ENCODE results near the gene GP1BB. TPM values are rescaled to one million over a fixed set of nuclear protein-coding genes. Genes with fewer than 3 reads are reported as not detected.

GP1BB gene
- total and polyA plus RNA-seq, 11 donors = 1.4 to 52.2 (median 10.7) TPM; not detected in 3

DNA sequence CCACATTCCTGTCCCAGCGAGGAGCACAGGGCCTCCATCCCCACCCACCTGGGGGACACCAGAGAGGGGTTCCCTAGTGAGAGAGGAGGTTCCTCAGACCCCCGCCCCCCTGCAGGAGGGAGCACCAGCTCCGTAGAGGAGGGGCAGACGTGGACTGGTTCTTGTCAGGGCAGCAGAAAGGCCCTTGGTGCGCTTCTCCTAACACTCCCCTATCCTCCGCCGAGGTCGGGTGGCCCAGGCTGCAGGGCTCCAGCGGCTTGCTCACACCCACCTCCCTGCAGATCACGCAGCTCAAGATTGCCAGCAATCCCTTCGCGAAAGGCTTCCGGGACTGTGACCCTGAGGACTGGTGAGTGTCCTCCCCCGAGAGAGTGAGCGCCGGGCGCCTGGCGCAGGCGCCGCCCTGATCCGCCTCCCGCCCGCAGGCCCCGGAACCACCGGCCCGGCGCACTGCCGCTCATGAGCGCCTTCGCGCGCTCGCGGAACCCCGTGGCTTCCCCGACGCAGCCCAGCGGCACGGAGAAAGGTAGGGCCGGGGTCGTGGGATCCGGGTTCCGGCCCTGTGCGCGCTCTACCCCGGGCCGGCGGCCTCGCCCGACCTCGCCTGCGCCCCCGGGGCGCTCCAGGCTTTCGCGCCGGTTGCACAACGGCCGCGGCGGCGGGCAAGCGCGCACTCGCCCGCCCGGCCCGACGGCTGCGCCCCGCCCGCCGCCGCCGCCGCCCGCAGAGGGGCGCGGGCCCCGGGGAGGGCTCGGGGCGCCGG is 42.3 kb downstream of the GP1BB start:
- H3K4me3 ChIP-seq = peak overlapping the region in 9 of 12 donors; percentile 17 to 57 (median 38)
- intact Hi-C loops (cut with DNase I) = loop anchor here in 1 of 10 donors (5.0 kb wide), 1 partner anchor 87 kb away; the partner anchor contains the start of genes GNB1L and RTL10
- H3K27me3 ChIP-seq = peaks cover 64 to 95% (median 87%) of the 10 kb centered on the region in 9 donors
- 2 to 3% (median 2%) methylated on average over 35 to 83 of the region's 83 CpGs for WGBS, 4 donors
- no peaks in the 10 kb centered on the region for H3K9me3 ChIP-seq
- H3K4me1 ChIP-seq = peaks cover 0 to 40% (median 17%) of the 10 kb centered on the region in 12 donors
- DNase-seq (peak in 2 of 5 donors; percentile 47 to 72), ATAC-seq (peak in 3 of 4 donors; percentile 16 to 50 (median 24))
- H3K36me3 ChIP-seq = no peaks in the 10 kb centered on the region
- H3K27ac ChIP-seq = no peak overlapping the region
- TF ChIP-seq, protein P1, sequence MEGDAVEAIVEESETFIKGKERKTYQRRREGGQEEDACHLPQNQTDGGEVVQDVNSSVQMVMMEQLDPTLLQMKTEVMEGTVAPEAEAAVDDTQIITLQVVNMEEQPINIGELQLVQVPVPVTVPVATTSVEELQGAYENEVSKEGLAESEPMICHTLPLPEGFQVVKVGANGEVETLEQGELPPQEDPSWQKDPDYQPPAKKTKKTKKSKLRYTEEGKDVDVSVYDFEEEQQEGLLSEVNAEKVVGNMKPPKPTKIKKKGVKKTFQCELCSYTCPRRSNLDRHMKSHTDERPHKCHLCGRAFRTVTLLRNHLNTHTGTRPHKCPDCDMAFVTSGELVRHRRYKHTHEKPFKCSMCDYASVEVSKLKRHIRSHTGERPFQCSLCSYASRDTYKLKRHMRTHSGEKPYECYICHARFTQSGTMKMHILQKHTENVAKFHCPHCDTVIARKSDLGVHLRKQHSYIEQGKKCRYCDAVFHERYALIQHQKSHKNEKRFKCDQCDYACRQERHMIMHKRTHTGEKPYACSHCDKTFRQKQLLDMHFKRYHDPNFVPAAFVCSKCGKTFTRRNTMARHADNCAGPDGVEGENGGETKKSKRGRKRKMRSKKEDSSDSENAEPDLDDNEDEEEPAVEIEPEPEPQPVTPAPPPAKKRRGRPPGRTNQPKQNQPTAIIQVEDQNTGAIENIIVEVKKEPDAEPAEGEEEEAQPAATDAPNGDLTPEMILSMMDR (IDR thresholded peaks at IDR 0.05) = no peak
- TF ChIP-seq POLR2A (IDR thresholded peaks at IDR 0.05) = no peak

DNA sequence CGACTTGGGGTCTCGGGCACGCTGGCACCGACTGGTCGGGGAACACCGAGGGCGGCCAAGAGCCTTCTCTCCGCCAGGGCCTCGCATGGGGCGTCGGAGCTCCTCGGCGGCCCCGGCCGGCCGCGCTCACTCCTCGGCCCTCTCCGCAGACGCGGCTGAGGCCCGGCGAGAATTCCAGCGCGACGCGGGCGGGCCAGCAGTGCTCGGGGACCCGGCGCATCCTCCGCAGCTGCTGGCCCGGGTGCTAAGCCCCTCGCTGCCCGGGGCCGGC is 42.8 kb downstream of the GP1BB start:
- peak overlapping the region in 9 of 12 donors; percentile 22 to 57 (median 43) for H3K4me3 ChIP-seq
- no peak for TF ChIP-seq POLR2A (IDR thresholded peaks at IDR 0.05)
- TF ChIP-seq, protein P1 (IDR thresholded peaks at IDR 0.05) = no peak
- 0 to 2% (median 1%) methylated on average over 1 to 36 of the region's 36 CpGs; no CpG with 5 or more reads in 1 of the 4 donors for WGBS, 4 donors
- ATAC-seq (no peak), DNase-seq (no peak)
- peaks cover 64 to 98% (median 92%) of the 10 kb centered on the region in 9 donors for H3K27me3 ChIP-seq
- H3K4me1 ChIP-seq = peaks cover 0 to 37% (median 17%) of the 10 kb centered on the region in 12 donors
- peak overlapping the region in 1 of 12 donors; percentile 32 for H3K27ac ChIP-seq
- intact Hi-C loops (cut with DNase I) = loop anchor here in 1 of 10 donors (5.0 kb wide), 1 partner anchor 86 kb away; the partner anchor contains the start of genes GNB1L and RTL10
- no peaks in the 10 kb centered on the region for H3K36me3 ChIP-seq
- H3K9me3 ChIP-seq = no peaks in the 10 kb centered on the region

DNA sequence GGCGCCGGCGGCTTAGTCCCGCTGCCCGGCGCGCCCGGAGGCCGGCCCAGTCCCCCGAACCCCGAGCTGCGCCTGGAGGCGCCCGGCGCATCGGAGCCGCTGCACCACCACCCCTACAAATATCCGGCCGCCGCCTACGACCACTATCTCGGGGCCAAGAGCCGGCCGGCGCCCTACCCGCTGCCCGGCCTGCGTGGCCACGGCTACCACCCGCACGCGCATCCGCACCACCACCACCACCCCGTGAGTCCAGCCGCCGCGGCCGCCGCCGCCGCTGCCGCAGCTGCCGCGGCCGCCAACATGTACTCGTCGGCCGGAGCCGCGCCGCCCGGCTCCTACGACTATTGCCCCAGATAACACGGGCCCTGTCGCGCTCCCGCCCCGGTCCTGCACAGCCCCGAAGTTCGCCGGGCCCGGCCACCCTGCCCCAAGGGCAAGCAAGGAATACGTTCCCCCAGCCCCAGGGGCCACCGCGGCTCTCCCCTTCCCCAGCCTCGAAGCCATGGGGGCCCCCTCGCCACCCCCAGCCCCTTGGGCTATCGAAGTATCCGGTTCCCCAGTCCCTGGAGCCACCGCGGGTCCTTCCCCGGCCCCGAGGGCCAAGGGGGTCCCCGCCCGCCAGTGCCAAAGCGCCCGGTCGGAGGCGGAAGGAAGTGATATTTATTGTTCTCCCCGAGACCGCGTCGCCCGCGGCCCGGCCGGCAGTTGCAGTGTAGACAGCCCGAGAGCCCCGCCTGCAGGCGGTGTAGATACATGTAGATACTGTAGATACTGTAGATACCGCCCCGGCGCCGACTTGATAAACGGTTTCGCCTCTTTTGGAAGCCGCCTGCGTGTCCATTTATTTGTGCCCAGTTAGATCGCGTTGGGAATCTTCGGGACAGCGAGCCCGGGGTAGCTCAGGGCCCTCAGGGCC is 43.4 kb downstream of the GP1BB start:
- peak in 3 of 4 donors; percentile 38 to 59 (median 48) for ATAC-seq
- Histone ChIP-seq H3K27ac (peak overlapping the region in 1 of 12 donors; percentile 32), H3K27me3 (peaks cover 64 to 98% (median 88%) of the 10 kb centered on the region in 9 donors), H3K36me3 (no peaks in the 10 kb centered on the region), H3K4me3 (peak overlapping the region in 11 of 12 donors; percentile 22 to 57 (median 40)), H3K4me1 (peaks cover 0 to 32% (median 17%) of the 10 kb centered on the region in 12 donors), H3K9me3 (no peaks in the 10 kb centered on the region)
- DNase-seq = peak in 2 of 5 donors; percentile 70 to 81
- TF ChIP-seq POLR2A (IDR thresholded peaks at IDR 0.05) = no peak
- TF ChIP-seq, protein P1 (IDR thresholded peaks at IDR 0.05) = peak in 4 of 12 donors; percentile 20 to 25 (median 24)
- intact Hi-C loops (cut with DNase I) = loop anchor here in 1 of 10 donors (5.0 kb wide), 1 partner anchor 86 kb away; the partner anchor contains the start of genes GNB1L and RTL10
- 1 to 7% (median 2%) methylated on average over 28 to 103 of the region's 103 CpGs for whole genome bisulfite sequencing, 4 donors
